BJ (cell line): ENCODE measurements around the gene AKR1D1. TPM values are rescaled to one million over a fixed set of nuclear protein-coding genes. Genes with fewer than 3 reads are reported as not detected.

Source experiments
- CTCF ChIA-PET: fragments of 350-600 bp; formaldehyde crosslinking; extraction: SDS; loops from one replicate; lab custom pipeline; 2021; ENCODE audit warnings: antibody characterized with exemption, inconsistent platforms; lab: Yijun Ruan, JAX
- POLR2A ChIA-PET: fragments of 300-600 bp; sonication (Branson Sonifier 250); formaldehyde crosslinking; extraction: SDS; loops from one replicate; lab custom pipeline; 2021; ENCODE audit warnings: antibody characterized with exemption; lab: Charles Lee
- DNase-seq: peaks from one replicate; pipeline ENCODE4 v3.0.0-alpha.2; 2011; ENCODE audit warnings: low read depth
- H3K27me3 ChIP-seq: 2 replicates; pipeline ENCODE4 v1.6.0; 2011; ENCODE audit warnings: low read length; ENCODE audit not compliant: control insufficient read depth, insufficient read depth
- H3K36me3 ChIP-seq: 2 replicates; pipeline ENCODE4 v1.5.1; 2011; ENCODE audit warnings: low read length; ENCODE audit not compliant: control insufficient read depth, insufficient read depth
- H3K4me3 ChIP-seq: 2 replicates; pipeline ENCODE4 v1.5.1; 2011; ENCODE audit warnings: low read depth, mild to moderate bottlenecking, control low read depth, low read length
- polyA plus RNA-seq: library from polyadenylated mRNA; depleted of rRNA; stranded (reverse); fragments of >200 nt; gene quantifications from 2 replicates; pipeline ENCODE4 v1.2.3, GENCODE V29; 2011; rRNA removed
- small RNA-seq: library from RNA; depleted of rRNA; stranded (forward); fragments of <200 nt; gene quantifications from one replicate; pipeline ENCODE3, GENCODE V24; 2012; ENCODE audit warnings: low replicate concordance, low read depth; ENCODE audit not compliant: insufficient read length
- TF ChIP-seq, protein P1 (sequence below): IDR thresholded peaks from 2 replicates; pipeline ENCODE4 v1.5.1; 2011; ENCODE audit warnings: low read depth, mild to moderate bottlenecking, control low read depth, inconsistent platforms, low read length, moderate library complexity; ENCODE audit not compliant: insufficient read depth

The AKR1D1 gene
- polyA plus RNA-seq, 1 experiment = not detected

DNA sequence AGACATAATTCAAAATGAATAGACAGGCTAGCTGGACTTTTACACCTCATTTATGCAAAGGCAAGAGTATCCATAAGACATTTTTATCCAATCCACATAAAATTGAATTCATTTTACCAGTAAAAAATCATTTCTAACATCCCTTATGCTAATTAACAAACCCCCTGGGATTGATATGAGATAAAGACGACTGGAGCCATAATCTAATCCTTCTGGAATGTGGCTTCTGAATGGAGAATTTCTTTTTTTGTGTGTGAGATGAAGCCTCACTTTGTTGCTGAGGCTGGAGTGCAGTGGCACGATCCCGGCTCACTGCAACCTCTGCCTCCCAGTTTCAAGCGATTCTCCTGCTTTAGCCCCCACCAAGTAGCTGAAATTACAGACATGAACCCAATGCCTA, 90.4 kb downstream of the AKR1D1 start:
- TF ChIP-seq, protein P1, sequence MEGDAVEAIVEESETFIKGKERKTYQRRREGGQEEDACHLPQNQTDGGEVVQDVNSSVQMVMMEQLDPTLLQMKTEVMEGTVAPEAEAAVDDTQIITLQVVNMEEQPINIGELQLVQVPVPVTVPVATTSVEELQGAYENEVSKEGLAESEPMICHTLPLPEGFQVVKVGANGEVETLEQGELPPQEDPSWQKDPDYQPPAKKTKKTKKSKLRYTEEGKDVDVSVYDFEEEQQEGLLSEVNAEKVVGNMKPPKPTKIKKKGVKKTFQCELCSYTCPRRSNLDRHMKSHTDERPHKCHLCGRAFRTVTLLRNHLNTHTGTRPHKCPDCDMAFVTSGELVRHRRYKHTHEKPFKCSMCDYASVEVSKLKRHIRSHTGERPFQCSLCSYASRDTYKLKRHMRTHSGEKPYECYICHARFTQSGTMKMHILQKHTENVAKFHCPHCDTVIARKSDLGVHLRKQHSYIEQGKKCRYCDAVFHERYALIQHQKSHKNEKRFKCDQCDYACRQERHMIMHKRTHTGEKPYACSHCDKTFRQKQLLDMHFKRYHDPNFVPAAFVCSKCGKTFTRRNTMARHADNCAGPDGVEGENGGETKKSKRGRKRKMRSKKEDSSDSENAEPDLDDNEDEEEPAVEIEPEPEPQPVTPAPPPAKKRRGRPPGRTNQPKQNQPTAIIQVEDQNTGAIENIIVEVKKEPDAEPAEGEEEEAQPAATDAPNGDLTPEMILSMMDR = no peak
- no peak overlapping the region for H3K4me3 ChIP-seq
- ChIA-PET CTCF (interaction anchor here (1.5 kb wide), 1 partner anchor 14 kb away, joined by 5 read pairs; no protein-coding TSS in a partner anchor), POLR2A (no interaction called here)
- H3K36me3 ChIP-seq = no peaks in the 10 kb centered on the region
- H3K27me3 ChIP-seq = no peaks in the 10 kb centered on the region
- DNase-seq = no peak

DNA sequence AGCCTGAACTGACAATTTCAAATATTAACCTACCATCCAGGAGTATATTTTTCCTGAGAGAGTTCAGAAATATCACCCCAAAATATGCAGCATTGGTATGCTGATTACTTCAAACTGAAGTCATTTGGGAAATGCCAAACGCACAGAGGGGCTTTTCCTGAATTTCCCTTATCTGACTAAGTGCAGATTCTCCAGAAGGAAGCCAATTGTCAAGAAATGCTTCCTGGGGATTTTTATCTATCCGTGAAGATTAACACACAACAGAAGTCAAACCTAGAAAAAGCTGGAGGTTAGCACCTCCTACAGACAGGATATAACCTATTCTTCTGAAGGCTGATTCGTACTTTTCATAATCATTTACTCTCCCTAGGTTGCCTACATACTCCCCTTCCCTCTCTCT, 91.0 kb downstream of the AKR1D1 start:
- CTCF ChIA-PET = no interaction called here
- POLR2A ChIA-PET = no interaction called here
- TF ChIP-seq, protein P1 = no peak
- H3K27me3 ChIP-seq = no peaks in the 10 kb centered on the region
- H3K36me3 ChIP-seq = no peaks in the 10 kb centered on the region
- H3K4me3 ChIP-seq = no peak overlapping the region
- DNase-seq = no peak

DNA sequence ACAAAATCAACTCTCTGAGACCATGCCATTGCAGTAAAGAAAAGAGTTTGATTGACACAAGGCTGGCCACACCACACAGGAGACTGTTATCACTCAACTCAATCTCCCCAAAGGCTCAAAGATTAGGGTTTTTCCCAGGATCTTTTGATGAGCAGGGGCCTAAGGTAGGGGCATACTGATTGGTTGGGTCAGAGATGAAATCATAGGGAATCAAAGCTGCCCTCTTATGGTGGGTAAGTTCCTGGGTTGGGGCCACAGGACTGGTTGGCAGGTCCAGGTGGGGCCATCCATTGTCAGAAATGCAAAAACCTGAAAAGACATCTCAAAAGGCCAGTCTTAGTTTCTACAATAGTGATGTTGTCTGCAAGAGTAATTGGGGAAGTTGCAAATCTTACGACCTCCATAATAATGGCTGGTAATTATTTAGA, 91.6 kb downstream of the AKR1D1 start:
- H3K4me3 ChIP-seq = no peak overlapping the region
- no peaks in the 10 kb centered on the region for H3K27me3 ChIP-seq
- no peak for DNase-seq
- ChIA-PET POLR2A (no interaction called here), CTCF (no interaction called here)
- TF ChIP-seq, protein P1 = no peak
- no peaks in the 10 kb centered on the region for H3K36me3 ChIP-seq

Small RNA genes lying within 50 kb of the gene (small RNA-seq; reads per million reads assigned to genes)
- gene AC024082.2 (not detected), gene RN7SKP223 (not detected)

Other genes starting within 250 kb of the AKR1D1 start
- 1.3 and 1.4 TPM in 2 replicates for gene DGKI, start 229.5 kb upstream of the AKR1D1 start, polyA plus RNA-seq
- 50.3 and 62.2 TPM in 2 replicates for gene CREB3L2, start 74.4 kb upstream of the AKR1D1 start, polyA plus RNA-seq